Thyroid gland (tissue), 4 donors: Measurements from ENCODE around the gene SPNS3. TPM values are rescaled to one million over a fixed set of nuclear protein-coding genes. Genes with fewer than 3 reads are reported as not detected.

Experiments
- DNase-seq, 2 donors: peaks; one replicate each; pipeline ENCODE4 v3.0.0-alpha.2; 2019
- H3K27ac ChIP-seq, 3 donors: fragments of 200-600 bp; sonication (generic); 1 replicate in 2 of 3; 2 replicates in 1 of 3; pipeline ENCODE4 v1.5.1; 2016 to 2019; ENCODE audit warnings: mild to moderate bottlenecking in 1 of 3, moderate library complexity in 1 of 3
- H3K27me3 ChIP-seq: fragments of 200-600 bp; sonication (generic); one replicate; pipeline ENCODE4 v1.5.1; 2019
- H3K36me3 ChIP-seq, 2 donors: fragments of 200-600 bp; sonication (generic); one replicate each; pipeline ENCODE4 v1.5.1; 2016 to 2019
- H3K4me1 ChIP-seq, 2 donors: fragments of 200-600 bp; sonication (generic); one replicate each; pipeline ENCODE4 v1.5.1; 2017 to 2019
- H3K4me3 ChIP-seq, 3 donors: fragments of 200-600 bp; sonication (generic); replicated peaks in 1 of 3; 1 replicate in 2 of 3; 2 replicates in 1 of 3; pipeline ENCODE4 v1.5.1; 2016; ENCODE audit warnings: mild to moderate bottlenecking in 1 of 3
- H3K9me3 ChIP-seq: fragments of 200-600 bp; sonication (generic); one replicate; pipeline ENCODE4 v1.5.1; 2017
- CTCF ChIP-seq, 6 experiments: fragments of 200-600 bp in 3 of 6; fragments of 450-650 bp in 3 of 6; sonication (generic) in 3 of 6; IDR thresholded peaks; one replicate each; pipeline ENCODE4 v1.5.1; 2016 to 2019; ENCODE audit warnings: antibody characterized with exemption in 6 of 6, mild to moderate bottlenecking in 2 of 6, inconsistent platforms in 1 of 6, moderate library complexity in 1 of 6
- POLR2A ChIP-seq, 2 donors: fragments of 450-650 bp; IDR thresholded peaks; one replicate each; pipeline ENCODE4 v1.6.1; 2017; ENCODE audit warnings: antibody characterized with exemption in 2 of 2, mild to moderate bottlenecking in 2 of 2, moderate library complexity in 1 of 2
- WGBS, 2 donors: methylation state at CpG; one replicate each; pipeline ENCODE4 v1.1.5; 2017; 5-methylcytosine and 5-hydroxymethylcytosine counted together
- intact Hi-C: fragments of 100-400 bp; cut with DNase I; formaldehyde crosslinking; loops from one replicate; pipeline ENCODE4 v1.15.1; 2023
- total RNA-seq, 4 donors: library from RNA; depleted of rRNA; stranded (reverse); fragments of >200 nt; gene quantifications; one replicate each; pipeline ENCODE4 v1.2.3, GENCODE V29; 2016

The SPNS3 gene
- total RNA-seq, 4 donors from 2014 or later: 0.54 TPM; not detected in 3

DNA sequence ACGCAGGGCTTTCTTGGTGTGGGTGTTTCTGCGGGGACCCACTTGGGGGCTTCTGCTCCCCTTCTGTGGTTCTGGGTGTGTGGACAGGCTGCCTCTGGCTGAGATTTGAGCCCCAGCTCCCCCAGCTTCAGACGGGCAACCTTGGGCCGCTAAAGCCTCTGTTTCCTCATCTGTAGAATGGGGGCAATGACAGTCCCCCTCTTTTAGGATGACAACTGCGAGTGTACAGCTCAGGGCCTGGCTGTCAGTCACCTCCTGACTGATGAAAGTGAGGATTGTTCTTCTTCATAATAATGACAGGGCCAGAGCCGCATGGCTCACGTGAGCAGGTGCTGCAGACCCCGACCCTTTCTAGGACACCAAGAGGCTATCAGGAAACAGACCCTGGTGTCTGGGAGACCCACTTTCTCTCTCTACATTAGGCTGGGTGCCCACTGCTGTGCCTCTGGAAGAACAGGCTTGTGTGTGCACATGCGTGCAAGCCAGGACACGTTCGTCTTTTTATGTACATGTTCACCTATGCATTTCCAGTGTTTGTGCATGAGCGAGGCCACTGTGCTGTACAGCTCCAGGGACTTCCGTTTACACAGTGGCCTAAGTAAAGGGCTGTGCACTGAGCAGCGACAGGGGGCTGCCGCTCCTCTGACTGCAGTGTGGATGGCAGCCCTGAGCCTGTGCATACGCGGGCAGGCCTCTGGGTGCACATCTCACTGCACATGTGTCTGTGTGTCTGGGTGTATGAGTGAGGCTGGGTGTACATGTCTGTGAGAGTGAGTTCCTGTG, 4.6 kb downstream of the SPNS3 start:
- TF ChIP-seq POLR2A (IDR thresholded peaks at IDR 0.05) (no peak), CTCF (IDR thresholded peaks at IDR 0.05) (no peak)
- intact Hi-C loops: no loop called here
- H3K4me3 ChIP-seq: no peak overlapping the region
- H3K4me1 ChIP-seq: no peaks in the 10 kb centered on the region
- H3K9me3 ChIP-seq: no peaks in the 10 kb centered on the region
- no peak for DNase-seq
- H3K27me3 ChIP-seq: no peaks in the 10 kb centered on the region
- no peak overlapping the region for H3K27ac ChIP-seq
- 89 to 90% methylated on average over 12 to 16 of the region's 17 CpGs for WGBS, 2 donors
- H3K36me3 ChIP-seq: no peaks in the 10 kb centered on the region

DNA sequence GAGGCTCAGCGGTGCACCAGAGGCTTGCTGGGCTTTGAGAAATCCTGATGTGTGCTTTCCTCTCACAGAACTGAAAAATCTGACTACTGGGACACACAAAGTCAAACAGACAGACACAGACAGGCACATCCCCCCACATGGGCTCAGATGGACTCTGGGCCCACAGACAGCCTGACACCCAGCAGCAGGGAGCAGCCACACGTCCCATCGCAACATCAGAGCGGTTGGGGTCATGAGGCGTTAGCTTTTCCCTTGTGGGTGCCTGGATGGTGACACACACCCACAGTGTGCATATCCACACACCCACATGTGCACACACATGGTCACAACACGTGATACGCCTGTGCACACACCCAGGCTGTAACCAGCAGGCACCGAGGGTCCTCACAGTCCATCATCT, 6.3 kb downstream of the SPNS3 start:
- WGBS, 2 donors: 85% methylated on average over 7 of the region's 8 CpGs; no CpG with 5 or more reads in 1 of the 2 donors
- DNase-seq: no peak
- H3K27ac ChIP-seq: no peak overlapping the region

DNA sequence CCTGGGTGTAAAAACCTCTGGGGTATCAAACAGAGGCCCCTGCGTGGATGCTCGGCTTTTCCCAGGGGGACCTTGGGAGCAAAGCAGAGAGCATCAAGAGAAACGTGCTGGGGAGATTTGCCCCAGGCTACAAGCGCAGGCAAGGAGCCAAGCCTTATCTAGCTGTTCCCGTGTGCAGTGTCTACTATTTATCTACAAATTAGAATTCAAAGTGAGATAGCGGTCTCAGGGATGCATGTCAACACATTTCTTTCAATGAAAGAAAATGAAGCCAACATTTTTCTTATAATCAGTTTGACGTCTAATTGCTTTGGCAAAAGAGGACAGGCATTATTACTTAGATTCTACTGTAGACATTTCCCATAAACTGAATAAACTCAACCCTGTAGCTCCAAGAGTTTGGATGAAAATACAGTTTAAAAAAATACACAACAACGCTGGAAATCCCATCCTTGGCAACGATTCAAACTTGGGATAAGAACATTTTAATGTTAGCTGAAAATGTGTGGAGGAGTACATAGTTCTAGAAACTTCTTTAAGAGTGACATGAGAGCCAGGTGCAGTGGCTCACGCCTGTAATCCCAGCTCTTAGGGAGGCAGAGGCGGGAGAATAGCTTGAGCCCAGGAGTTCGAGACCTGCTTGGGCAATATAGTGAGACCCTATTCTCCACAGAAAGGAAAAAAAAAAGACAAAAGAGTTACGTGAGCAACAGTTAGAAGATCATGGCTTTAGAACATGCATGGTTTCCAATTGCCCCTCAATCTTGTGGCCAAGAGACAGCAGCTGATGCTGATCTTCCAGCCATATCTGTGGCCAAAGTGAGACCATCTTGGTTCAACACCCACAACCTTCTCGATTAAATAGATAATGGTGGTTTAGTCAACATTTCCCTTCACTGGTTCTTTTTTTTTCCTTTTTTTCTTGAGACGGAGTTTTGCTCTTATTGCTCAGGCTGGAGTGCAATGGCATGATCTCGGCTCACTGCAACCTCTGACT, 7.2 kb downstream of the SPNS3 start:
- TF ChIP-seq POLR2A (IDR thresholded peaks at IDR 0.05) (no peak), CTCF (IDR thresholded peaks at IDR 0.05) (no peak)
- Histone ChIP-seq H3K36me3 (no peaks in the 10 kb centered on the region), H3K4me1 (no peaks in the 10 kb centered on the region), H3K27ac (no peak overlapping the region), H3K4me3 (no peak overlapping the region), H3K9me3 (no peaks in the 10 kb centered on the region), H3K27me3 (no peaks in the 10 kb centered on the region)
- WGBS, 2 donors: 64 to 75% methylated on average over 16 of the region's 16 CpGs
- intact Hi-C loops: loop anchor here (10.0 kb wide), 1 partner anchor 94 kb away; no protein-coding TSS in a partner anchor
- no peak for DNase-seq

More for the DNA sequence above, 6.3 kb downstream of the SPNS3 start:
- TF ChIP-seq CTCF (IDR thresholded peaks at IDR 0.05) (no peak), POLR2A (IDR thresholded peaks at IDR 0.05) (no peak)
- H3K4me3 ChIP-seq: no peak overlapping the region
- H3K4me1 ChIP-seq: no peaks in the 10 kb centered on the region
- no peaks in the 10 kb centered on the region for H3K27me3 ChIP-seq
- H3K9me3 ChIP-seq: no peaks in the 10 kb centered on the region
- no peaks in the 10 kb centered on the region for H3K36me3 ChIP-seq
- intact Hi-C loops: loop anchor here (10.0 kb wide), 1 partner anchor 95 kb away; no protein-coding TSS in a partner anchor

GRCh38 chr17:4442582-4442981, 8.8 kb downstream of the SPNS3 start:
- intact Hi-C loops: loop anchor here (10.0 kb wide), 1 partner anchor 92 kb away; no protein-coding TSS in a partner anchor

More at GRCh38 chr17:4442582-4442981, 8.8 kb downstream of the SPNS3 start:
- TF ChIP-seq POLR2A (IDR thresholded peaks at IDR 0.05) (no peak), CTCF (IDR thresholded peaks at IDR 0.05) (no peak)
- H3K9me3 ChIP-seq: no peaks in the 10 kb centered on the region
- DNase-seq: no peak
- no peaks in the 10 kb centered on the region for H3K36me3 ChIP-seq
- no peak overlapping the region for H3K27ac ChIP-seq
- 78 to 89% methylated on average over 3 of the region's 3 CpGs for WGBS, 2 donors
- peaks cover 0 to 5% of the 10 kb centered on the region in 2 donors for H3K4me1 ChIP-seq
- H3K4me3 ChIP-seq: no peak overlapping the region
- no peaks in the 10 kb centered on the region for H3K27me3 ChIP-seq
